ENCODE data around the gene SH3PXD2B.

The SH3PXD2B gene

GRCh38 chr5:172452398-172453205 is 1.7 kb downstream of the SH3PXD2B start:
- H3K4me2 ChIP-seq (ENCODE audit: low read length), result peak overlapping the region; percentile 84
- H3K9me3 ChIP-seq (ENCODE audit: insufficient read depth, low read depth, low read length), result no peaks in the 10 kb centered on the region
- no peak overlapping the region for H3K23ac ChIP-seq (ENCODE audit: low read length)
- WGBS (ENCODE audit: extremely low coverage, insufficient coverage, insufficient read length), result no CpG with 5 or more reads among the region's 18 CpGs
- H3K27ac ChIP-seq (ENCODE audit: low read depth, low read length), result peak overlapping the region; percentile 38
- peak overlapping the region; percentile 5 for H3K14ac ChIP-seq (ENCODE audit: low read length)
- peaks cover 13% of the 10 kb centered on the region for H3K79me2 ChIP-seq (ENCODE audit: control insufficient read depth, insufficient read depth, low read length, poor library complexity)
- H3K9ac ChIP-seq (ENCODE audit: low read length), result peak overlapping the region; percentile 50
- H3K4ac ChIP-seq (ENCODE audit: low read depth, low read length), result peak overlapping the region; percentile 30
- peak overlapping the region; percentile 60 for H2AK5ac ChIP-seq (ENCODE audit: low read length)
- peak; percentile 66 to 86 for DNase-seq
- H3K36me3 ChIP-seq (ENCODE audit: control insufficient read depth in 1 of 2, insufficient read depth in 2 of 2, low read length in 2 of 2), result peaks cover 8 to 16% of the 10 kb centered on the region in 2 experiments
- H4K12ac ChIP-seq (ENCODE audit: low read depth, low read length), result no peak overlapping the region
- peak overlapping the region; percentile 39 for H3K18ac ChIP-seq (ENCODE audit: low read length)
- no peak overlapping the region for H2BK5ac ChIP-seq (ENCODE audit: low read depth, low read length, poor library complexity)
- H2BK12ac ChIP-seq (ENCODE audit: low read length), result peak overlapping the region; percentile 55
- peak overlapping the region; percentile 64 for H4K8ac ChIP-seq (ENCODE audit: low read depth, low read length)
- peaks cover 20 to 32% of the 10 kb centered on the region in 2 experiments for H3K4me1 ChIP-seq (ENCODE audit: control insufficient read depth in 1 of 2, insufficient read depth in 2 of 2, low read length in 2 of 2)
- H2BK120ac ChIP-seq (ENCODE audit: insufficient read depth, low read length, poor library complexity), result peak overlapping the region; percentile 29
- no peak overlapping the region for H2AFZ ChIP-seq (ENCODE audit: insufficient read depth, low read length, poor library complexity)
- peaks cover 25% of the 10 kb centered on the region for H3K79me1 ChIP-seq (ENCODE audit: low read length)
- H3K27me3 ChIP-seq (ENCODE audit: insufficient read depth, low read length), result no peaks in the 10 kb centered on the region
- no peak overlapping the region for H3K4me3 ChIP-seq (ENCODE audit: low read depth, low read length)
- H4K91ac ChIP-seq (ENCODE audit: low read depth, low read length), result peak overlapping the region; percentile 60

- Histone ChIP-seq H4K91ac (ENCODE audit: low read depth, low read length) (peak overlapping the region; percentile 9), H3K23ac (ENCODE audit: low read length) (no peak overlapping the region)
These were observed 2.5 kb downstream of the SH3PXD2B start for GRCh38 chr5:172451771-172452197.

GRCh38 chr5:172450861-172451695 is 3.2 kb downstream of the SH3PXD2B start:
- peak overlapping the region; percentile 5 for H2BK5ac ChIP-seq (ENCODE audit: low read depth, low read length, poor library complexity)
- H3K9me3 ChIP-seq (ENCODE audit: insufficient read depth, low read depth, low read length), result no peaks in the 10 kb centered on the region
- no peak overlapping the region for H2AK5ac ChIP-seq (ENCODE audit: low read length)
- H3K14ac ChIP-seq (ENCODE audit: low read length), result no peak overlapping the region
- no peaks in the 10 kb centered on the region for H3K27me3 ChIP-seq (ENCODE audit: insufficient read depth, low read length)
- no peak overlapping the region for H4K8ac ChIP-seq (ENCODE audit: low read depth, low read length)
- H2BK120ac ChIP-seq (ENCODE audit: insufficient read depth, low read length, poor library complexity), result peak overlapping the region; percentile 5
- no peak overlapping the region for H2BK12ac ChIP-seq (ENCODE audit: low read length)
- no peak overlapping the region for H2AFZ ChIP-seq (ENCODE audit: insufficient read depth, low read length, poor library complexity)
- H3K4me2 ChIP-seq (ENCODE audit: low read length), result no peak overlapping the region
- H3K4ac ChIP-seq (ENCODE audit: low read depth, low read length), result peak overlapping the region; percentile 23
- H3K18ac ChIP-seq (ENCODE audit: low read length), result no peak overlapping the region
- H3K79me1 ChIP-seq (ENCODE audit: low read length), result peaks cover 23% of the 10 kb centered on the region
- peak; percentile 73 to 77 for DNase-seq
- H3K4me3 ChIP-seq (ENCODE audit: low read depth, low read length), result no peak overlapping the region
- no peak overlapping the region for H3K23ac ChIP-seq (ENCODE audit: low read length)
- peak overlapping the region; percentile 41 for H3K9ac ChIP-seq (ENCODE audit: low read length)
- no CpG with 5 or more reads among the region's 7 CpGs for WGBS (ENCODE audit: extremely low coverage, insufficient coverage, insufficient read length)
- H3K36me3 ChIP-seq (ENCODE audit: control insufficient read depth in 1 of 2, insufficient read depth in 2 of 2, low read length in 2 of 2), result peaks cover 8 to 16% of the 10 kb centered on the region in 2 experiments
- peaks cover 13% of the 10 kb centered on the region for H3K79me2 ChIP-seq (ENCODE audit: control insufficient read depth, insufficient read depth, low read length, poor library complexity)
- no peak overlapping the region for H4K12ac ChIP-seq (ENCODE audit: low read depth, low read length)
- peak overlapping the region; percentile 9 for H4K91ac ChIP-seq (ENCODE audit: low read depth, low read length)
- peaks cover 20 to 38% of the 10 kb centered on the region in 2 experiments for H3K4me1 ChIP-seq (ENCODE audit: control insufficient read depth in 1 of 2, insufficient read depth in 2 of 2, low read length in 2 of 2)
- peak overlapping the region; percentile 50 for H3K27ac ChIP-seq (ENCODE audit: low read depth, low read length)

More at GRCh38 chr5:172451771-172452197, 2.5 kb downstream of the SH3PXD2B start:
- H3K79me2 ChIP-seq (ENCODE audit: control insufficient read depth, insufficient read depth, low read length, poor library complexity), result peaks cover 13% of the 10 kb centered on the region
- no peak overlapping the region for H4K12ac ChIP-seq (ENCODE audit: low read depth, low read length)
- H3K4ac ChIP-seq (ENCODE audit: low read depth, low read length), result peak overlapping the region; percentile 6
- H3K14ac ChIP-seq (ENCODE audit: low read length), result no peak overlapping the region
- peak overlapping the region; percentile 5 for H2BK120ac ChIP-seq (ENCODE audit: insufficient read depth, low read length, poor library complexity)
- H3K27me3 ChIP-seq (ENCODE audit: insufficient read depth, low read length), result no peaks in the 10 kb centered on the region
- no peak overlapping the region for H3K9ac ChIP-seq (ENCODE audit: low read length)
- H3K36me3 ChIP-seq (ENCODE audit: control insufficient read depth in 1 of 2, insufficient read depth in 2 of 2, low read length in 2 of 2), result peaks cover 8 to 16% of the 10 kb centered on the region in 2 experiments
- H4K8ac ChIP-seq (ENCODE audit: low read depth, low read length), result no peak overlapping the region
- H2BK5ac ChIP-seq (ENCODE audit: low read depth, low read length, poor library complexity), result peak overlapping the region; percentile 5
- no CpG with 5 or more reads among the region's 3 CpGs for WGBS (ENCODE audit: extremely low coverage, insufficient coverage, insufficient read length)
- H2BK12ac ChIP-seq (ENCODE audit: low read length), result no peak overlapping the region
- H2AFZ ChIP-seq (ENCODE audit: insufficient read depth, low read length, poor library complexity), result no peak overlapping the region
- no peak overlapping the region for H2AK5ac ChIP-seq (ENCODE audit: low read length)
- peaks cover 20 to 33% of the 10 kb centered on the region in 2 experiments for H3K4me1 ChIP-seq (ENCODE audit: control insufficient read depth in 1 of 2, insufficient read depth in 2 of 2, low read length in 2 of 2)
- peak overlapping the region; percentile 84 for H3K4me2 ChIP-seq (ENCODE audit: low read length)
- no peak overlapping the region for H3K4me3 ChIP-seq (ENCODE audit: low read depth, low read length)
- H3K9me3 ChIP-seq (ENCODE audit: insufficient read depth, low read depth, low read length), result no peaks in the 10 kb centered on the region
- DNase-seq, result peak; percentile 98 to 99
- H3K18ac ChIP-seq (ENCODE audit: low read length), result no peak overlapping the region
- H3K27ac ChIP-seq (ENCODE audit: low read depth, low read length), result peak overlapping the region; percentile 50
- H3K79me1 ChIP-seq (ENCODE audit: low read length), result peaks cover 25% of the 10 kb centered on the region

GRCh38 chr5:172450453-172450852 is 3.9 kb downstream of the SH3PXD2B start:
- Histone ChIP-seq H3K36me3 (ENCODE audit: control insufficient read depth in 1 of 2, insufficient read depth in 2 of 2, low read length in 2 of 2) (peaks cover 8 to 16% of the 10 kb centered on the region in 2 experiments), H4K91ac (ENCODE audit: low read depth, low read length) (no peak overlapping the region), H3K4me3 (ENCODE audit: low read depth, low read length) (no peak overlapping the region), H3K14ac (ENCODE audit: low read length) (no peak overlapping the region), H2BK120ac (ENCODE audit: insufficient read depth, low read length, poor library complexity) (no peak overlapping the region), H2AFZ (ENCODE audit: insufficient read depth, low read length, poor library complexity) (no peak overlapping the region), H3K79me2 (ENCODE audit: control insufficient read depth, insufficient read depth, low read length, poor library complexity) (peaks cover 13% of the 10 kb centered on the region), H3K27ac (ENCODE audit: low read depth, low read length) (no peak overlapping the region), H3K9ac (ENCODE audit: low read length) (peak overlapping the region; percentile 41), H3K79me1 (ENCODE audit: low read length) (peaks cover 22% of the 10 kb centered on the region), H3K4ac (ENCODE audit: low read depth, low read length) (peak overlapping the region; percentile 23), H4K8ac (ENCODE audit: low read depth, low read length) (no peak overlapping the region), H2BK5ac (ENCODE audit: low read depth, low read length, poor library complexity) (no peak overlapping the region), H3K4me1 (ENCODE audit: control insufficient read depth in 1 of 2, insufficient read depth in 2 of 2, low read length in 2 of 2) (peaks cover 16 to 32% of the 10 kb centered on the region in 2 experiments), H3K23ac (ENCODE audit: low read length) (no peak overlapping the region), H3K4me2 (ENCODE audit: low read length) (no peak overlapping the region), H4K12ac (ENCODE audit: low read depth, low read length) (no peak overlapping the region), H2BK12ac (ENCODE audit: low read length) (no peak overlapping the region), H3K18ac (ENCODE audit: low read length) (no peak overlapping the region), H3K9me3 (ENCODE audit: insufficient read depth, low read depth, low read length) (no peaks in the 10 kb centered on the region), H2AK5ac (ENCODE audit: low read length) (no peak overlapping the region), H3K27me3 (ENCODE audit: insufficient read depth, low read length) (no peaks in the 10 kb centered on the region)
- WGBS (ENCODE audit: extremely low coverage, insufficient coverage, insufficient read length), result no CpG with 5 or more reads among the region's 6 CpGs
- DNase-seq, result no peak
